ENCODE results near the gene SHC4.
"Not testable (repeated sequence)": the region's sequence is repeated elsewhere in the genome, so short reads cannot be mapped to it uniquely, and the experiment has no call there.

Gene SHC4

GRCh38 chr15:48828906-48829305, 134.8 kb downstream of the SHC4 start:
- DNase-seq = no peak

DNA sequence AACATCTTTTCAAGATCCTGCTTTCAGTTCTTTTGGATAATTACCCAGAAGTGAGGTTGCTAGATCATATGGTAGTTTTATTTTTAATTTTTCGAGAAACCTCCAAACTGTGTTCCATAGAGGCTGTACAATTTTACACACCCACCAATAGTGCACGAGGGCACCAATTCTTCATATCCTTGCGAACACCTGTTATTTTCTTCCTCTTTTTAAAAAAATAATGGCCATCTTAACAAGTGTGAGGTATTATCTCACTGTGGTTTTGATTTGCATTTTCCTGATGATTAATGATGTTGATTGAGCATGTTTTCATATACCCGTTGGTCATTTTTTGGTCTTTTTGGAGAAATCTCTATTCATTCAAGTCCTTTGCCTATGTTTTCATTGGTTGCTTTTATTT, 135.2 kb downstream of the SHC4 start:
- DNase-seq = no peak

- DNase-seq = no peak
These were observed 138.6 kb downstream of the SHC4 start for GRCh38 chr15:48825075-48825474.

GRCh38 chr15:48823706-48824105, 140.0 kb downstream of the SHC4 start:
- no peak for DNase-seq

- DNase-seq = no peak
These were observed 140.5 kb downstream of the SHC4 start for GRCh38 chr15:48823237-48823636.

DNA sequence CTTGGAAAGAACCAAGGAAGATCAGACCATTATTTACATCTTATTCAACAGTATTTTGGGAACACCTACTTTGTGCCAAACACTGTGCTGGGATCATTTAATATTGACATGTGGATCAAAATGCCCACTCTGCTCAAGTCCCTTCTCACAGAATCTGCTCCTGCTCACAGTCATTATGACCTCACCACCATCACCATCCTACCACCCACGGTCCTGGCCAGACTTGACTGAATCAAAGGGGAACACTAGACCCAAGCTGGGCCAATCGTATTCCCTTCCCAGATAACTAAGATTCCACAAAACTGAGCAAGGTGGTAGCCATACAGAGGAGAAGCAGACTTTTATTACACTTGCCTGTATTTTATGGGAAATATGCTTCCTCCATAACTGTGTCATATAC, 149.4 kb downstream of the SHC4 start:
- DNase-seq = no peak

- DNase-seq = no peak
These were observed 152.3 kb downstream of the SHC4 start for GRCh38 chr15:48811325-48811958.

GRCh38 chr15:48810414-48811324, 153.1 kb downstream of the SHC4 start, which contains the start of gene CEP152:
TSS of gene CEP152 (minus strand) at chr15:48811069. CDS start at chr15:48805649, 5,420 bp downstream.
- peak; percentile 97 for DNase-seq

GRCh38 chr15:48806151-48806550, 157.6 kb downstream of the SHC4 start:
- no peak for DNase-seq

- DNase-seq = no peak
These were observed 158.1 kb downstream of the SHC4 start for GRCh38 chr15:48805591-48805990.

- no peak for DNase-seq
These were observed 159.8 kb downstream of the SHC4 start for GRCh38 chr15:48803877-48804276.

GRCh38 chr15:48802867-48803266, 160.9 kb downstream of the SHC4 start:
- peak; percentile 77 for DNase-seq

DNA sequence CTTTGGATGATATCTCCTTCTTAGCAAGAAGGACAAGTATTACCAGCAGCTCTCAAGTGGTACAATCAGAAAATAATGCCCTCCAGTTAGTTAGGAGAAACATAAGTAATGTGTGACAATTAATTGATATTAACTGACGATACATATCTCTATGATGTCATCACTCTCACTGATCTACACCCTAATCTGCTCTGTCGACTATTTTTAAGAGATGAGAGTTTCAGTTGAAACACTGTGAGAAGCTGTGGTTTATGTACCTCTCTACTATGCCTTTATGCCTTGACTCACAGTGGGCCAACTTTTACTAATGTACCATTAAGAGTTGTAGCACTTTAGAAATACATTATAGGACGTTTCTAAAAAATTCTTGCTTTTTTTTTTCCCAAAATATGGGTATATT, 161.5 kb downstream of the SHC4 start:
- DNase-seq = no peak

DNA sequence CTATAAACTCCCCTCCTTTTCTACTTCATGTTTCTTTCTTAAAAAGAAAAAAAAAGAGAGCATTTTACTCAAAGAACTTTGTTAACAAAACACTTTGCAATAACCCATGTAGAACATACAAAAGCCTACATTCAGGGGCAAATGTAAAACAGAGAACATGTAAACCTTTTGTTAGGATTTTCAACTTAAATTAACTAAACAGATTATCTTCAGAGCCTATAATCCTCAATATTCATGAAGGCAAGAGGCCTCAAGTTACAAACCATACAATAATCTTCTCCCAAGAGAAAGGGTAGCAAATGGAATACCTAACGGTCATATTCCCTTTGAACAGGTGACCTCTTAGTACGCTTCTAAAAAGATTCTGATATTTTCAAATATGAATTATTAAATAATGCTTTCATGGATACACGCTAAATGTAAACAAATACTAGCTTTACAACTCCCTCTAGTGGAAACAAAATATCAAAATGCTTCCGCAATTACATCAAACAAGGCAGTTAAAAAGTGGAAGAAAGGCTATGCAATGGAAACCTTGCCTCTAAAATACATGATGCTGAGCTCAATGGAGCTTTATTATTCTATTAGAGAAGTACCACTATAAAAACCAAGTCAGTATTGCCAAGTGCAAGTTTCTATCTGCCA, 162.8 kb downstream of the SHC4 start:
- peak; percentile 19 for DNase-seq

DNA sequence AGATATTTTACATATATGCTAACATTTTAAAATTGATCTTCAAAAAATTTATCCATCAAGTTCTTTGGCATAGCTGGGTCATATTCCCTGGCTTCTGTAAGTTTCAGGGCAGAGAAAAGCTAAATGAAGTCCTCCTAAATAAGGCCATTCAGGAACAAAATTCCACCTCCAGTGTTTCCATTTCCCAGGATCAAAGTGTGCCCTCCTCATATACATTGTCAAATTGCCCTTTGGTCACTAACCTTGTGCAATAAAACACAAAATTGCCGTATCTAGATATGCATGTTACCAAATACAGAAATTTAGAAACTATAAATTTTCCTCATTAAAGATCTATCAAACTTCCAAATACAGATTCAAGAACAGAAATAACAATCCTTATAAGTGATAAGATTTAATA, 163.5 kb downstream of the SHC4 start:
- DNase-seq = no peak

- DNase-seq = no peak
These were observed 165.4 kb downstream of the SHC4 start for GRCh38 chr15:48798319-48798718.

- DNase-seq = peak; percentile 9
These were observed 166.8 kb downstream of the SHC4 start for GRCh38 chr15:48796930-48797329.

GRCh38 chr15:48796521-48796920, 167.2 kb downstream of the SHC4 start:
- DNase-seq = no peak

DNA sequence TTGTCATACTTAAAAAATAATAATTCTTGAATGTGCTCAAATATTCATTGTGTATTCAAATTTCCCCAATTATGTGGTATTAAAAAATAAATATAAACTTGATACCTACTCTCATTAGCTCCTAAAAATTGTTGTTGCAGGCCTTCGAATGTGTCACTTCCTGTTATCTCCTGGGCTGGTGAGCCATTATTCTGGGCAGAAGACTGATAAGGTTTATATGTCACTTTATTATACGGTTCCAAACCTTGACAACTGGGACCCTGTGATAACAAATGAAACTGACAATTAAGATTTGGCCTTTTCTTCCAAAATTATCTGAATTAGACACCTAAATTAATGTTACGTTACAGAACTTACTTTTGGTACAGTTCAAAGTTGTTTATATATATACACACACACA, 167.8 kb downstream of the SHC4 start:
- DNase-seq = no peak

- DNase-seq = no peak
These were observed 169.0 kb downstream of the SHC4 start for GRCh38 chr15:48794697-48795134.

DNA sequence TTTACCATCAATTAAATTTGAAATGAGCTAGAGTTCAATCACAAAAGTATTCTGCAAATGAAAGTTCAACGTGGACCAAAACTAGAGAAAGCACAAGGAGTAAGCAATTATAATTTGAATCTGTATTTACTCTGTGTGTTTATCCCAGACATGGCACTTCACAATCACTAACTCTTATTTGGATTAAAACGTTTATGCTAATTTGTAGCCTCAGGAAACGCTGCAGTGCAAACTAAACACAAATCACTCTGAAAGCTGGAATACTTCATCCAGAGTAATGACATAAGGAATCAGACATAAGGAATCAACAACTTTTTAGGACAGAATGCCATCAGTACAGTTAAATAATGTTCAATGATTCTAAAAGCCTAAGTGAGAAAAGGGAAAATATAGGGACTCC, 171.3 kb downstream of the SHC4 start:
- DNase-seq = no peak

- DNase-seq = not testable (repeated sequence)
These were observed 173.1 kb downstream of the SHC4 start for GRCh38 chr15:48790466-48791115.

- no peak for DNase-seq
These were observed 178.0 kb downstream of the SHC4 start for GRCh38 chr15:48785712-48786111.
